Skin epidermis (tissue), 12 donors: ENCODE measurements around the gene GSTA2.
"Not testable (repeated sequence)": the region's sequence is repeated elsewhere in the genome, so short reads cannot be mapped to it uniquely, and the experiment has no call there.

Experiments used
- H3K27ac ChIP-seq, 21 experiments: fragments of 200-600 bp; sonication (generic) in 11 of 21; one replicate each; pipeline ENCODE4 v1.5.0; 2020; ENCODE audit warnings: mild to moderate bottlenecking in 3 of 21, inconsistent platforms in 2 of 21, moderate library complexity in 2 of 21
- H3K4me3 ChIP-seq, 7 experiments: fragments of 200-600 bp; sonication (generic) in 2 of 7; one replicate each; pipeline ENCODE4 v1.5.0; 2020; ENCODE audit warnings: inconsistent platforms in 2 of 7, mild to moderate bottlenecking in 2 of 7, moderate library complexity in 1 of 7

The GSTA2 gene

DNA sequence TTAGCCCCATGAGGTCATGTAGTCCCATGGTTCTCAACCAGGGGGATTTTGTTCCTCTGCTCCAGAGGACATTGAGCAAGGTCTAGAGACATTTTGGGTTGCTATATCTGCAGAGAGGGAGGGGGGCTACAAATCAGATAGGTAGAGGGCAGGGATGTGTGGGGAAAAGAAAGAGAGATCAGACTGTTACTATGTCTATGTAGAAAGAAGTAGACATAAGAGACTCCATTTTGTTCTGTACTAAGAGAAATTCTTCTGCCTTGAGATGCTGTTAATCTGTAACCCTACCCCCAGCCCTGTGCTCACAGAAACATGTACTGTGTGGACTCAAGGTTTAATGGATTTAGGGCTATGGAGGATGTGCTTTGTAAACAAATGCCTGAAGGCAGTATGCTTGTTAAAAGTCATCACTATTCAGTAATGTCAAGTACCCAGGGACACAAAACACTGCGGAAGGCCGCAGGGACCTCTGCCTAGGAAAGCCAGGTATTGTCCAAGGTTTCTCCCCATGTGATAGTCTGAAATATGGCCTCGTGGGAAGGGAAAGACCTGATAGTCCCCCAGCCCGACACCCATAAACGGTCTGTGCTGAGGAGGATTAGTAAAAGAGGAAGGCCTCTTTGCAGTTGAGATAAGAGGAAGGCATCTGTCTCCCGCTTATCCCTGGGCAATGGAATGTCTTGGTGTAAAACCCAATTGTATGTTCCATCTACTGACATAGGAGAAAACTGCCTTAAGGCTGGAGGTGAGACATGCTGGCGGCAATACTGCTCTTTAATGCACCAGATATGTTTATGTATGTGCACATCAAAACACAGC lies 1.4 kb downstream of the GSTA2 start:
- not testable (repeated sequence) for H3K4me3 ChIP-seq, H3K27ac ChIP-seq

DNA sequence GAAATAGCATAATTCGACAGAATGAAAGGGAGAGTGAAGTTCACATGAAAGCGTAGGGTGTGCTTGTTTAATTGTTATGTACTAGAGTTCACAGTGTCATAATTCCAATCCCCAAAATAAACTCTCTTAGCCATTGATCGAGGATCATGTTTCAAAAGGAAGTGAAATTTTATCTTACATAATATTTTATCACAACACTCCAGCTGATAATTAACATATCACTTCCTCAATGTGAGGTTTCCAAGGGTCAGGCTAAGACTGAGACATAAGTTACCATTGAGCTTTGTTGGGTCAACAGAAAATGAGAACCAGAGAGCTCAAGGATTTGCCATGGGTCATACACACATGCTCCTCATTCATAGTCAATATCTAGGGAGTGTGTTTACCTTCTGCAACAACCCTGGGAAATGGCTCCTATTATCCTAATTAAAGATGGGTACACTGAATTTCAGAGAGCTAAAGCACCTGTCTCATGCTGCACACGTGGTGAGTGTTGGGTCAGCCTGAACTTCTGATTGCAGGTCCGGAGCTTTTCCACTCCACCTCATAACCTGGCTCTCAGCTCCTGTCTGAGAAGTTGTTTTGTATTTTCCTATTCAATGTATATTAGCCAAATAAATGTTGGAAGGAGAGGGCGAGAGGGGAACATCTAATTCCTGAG lies 3.0 kb downstream of the GSTA2 start:
- no peak overlapping the region for H3K27ac ChIP-seq
- no peak overlapping the region for H3K4me3 ChIP-seq

DNA sequence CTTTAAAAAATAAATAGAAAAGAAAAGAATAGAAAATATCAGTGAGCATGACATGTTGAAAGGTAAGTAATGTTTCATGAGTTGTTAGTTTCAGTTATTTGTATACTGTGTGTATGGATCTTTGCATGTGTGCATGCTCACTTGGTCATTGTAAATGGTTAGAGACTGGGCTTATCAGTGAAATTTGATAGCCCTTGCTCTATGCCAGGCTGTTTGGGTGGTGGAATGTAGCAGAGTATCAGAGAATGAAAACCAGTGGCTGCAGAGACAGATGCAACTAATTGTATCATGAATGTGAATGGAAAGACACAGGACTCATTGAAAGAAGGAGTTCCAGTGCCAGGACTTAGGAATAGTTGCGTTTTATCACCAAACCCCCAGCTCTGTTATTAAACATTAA lies 4.2 kb downstream of the GSTA2 start:
- no peak overlapping the region for H3K4me3 ChIP-seq
- H3K27ac ChIP-seq = no peak overlapping the region

DNA sequence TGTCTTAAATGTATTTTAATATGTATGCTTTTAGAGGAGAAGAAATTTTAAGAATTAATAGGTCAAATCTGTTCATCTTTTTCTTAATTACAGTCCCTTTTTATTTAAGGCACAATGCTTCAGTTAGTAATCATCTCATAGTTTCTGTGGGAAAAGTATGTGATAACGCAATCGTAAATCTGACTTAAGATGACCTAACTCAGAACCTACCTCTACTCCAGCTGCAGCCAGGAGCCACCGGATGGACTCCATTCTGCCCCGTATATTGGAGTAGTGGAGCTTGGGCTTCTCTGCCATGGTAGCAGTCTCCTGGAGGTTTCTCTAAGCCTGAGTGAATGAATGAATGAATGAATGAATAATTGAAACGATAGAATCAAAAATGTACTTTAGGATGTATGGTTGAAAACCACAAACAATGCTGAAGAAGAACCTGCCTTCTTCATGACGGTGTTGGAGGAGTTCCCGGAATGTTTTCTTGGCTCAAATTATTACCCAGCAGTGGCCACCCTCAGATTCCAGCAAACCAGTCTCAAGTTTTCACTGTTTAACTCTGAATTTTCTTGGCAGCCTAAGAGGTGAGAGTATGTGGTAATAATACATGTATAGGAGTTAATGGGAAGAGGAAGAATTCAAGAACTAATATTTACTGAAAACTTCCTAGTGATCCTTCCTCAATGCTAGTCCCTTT lies 5.5 kb downstream of the GSTA2 start:
- H3K4me3 ChIP-seq, H3K27ac ChIP-seq: not testable (repeated sequence)

DNA sequence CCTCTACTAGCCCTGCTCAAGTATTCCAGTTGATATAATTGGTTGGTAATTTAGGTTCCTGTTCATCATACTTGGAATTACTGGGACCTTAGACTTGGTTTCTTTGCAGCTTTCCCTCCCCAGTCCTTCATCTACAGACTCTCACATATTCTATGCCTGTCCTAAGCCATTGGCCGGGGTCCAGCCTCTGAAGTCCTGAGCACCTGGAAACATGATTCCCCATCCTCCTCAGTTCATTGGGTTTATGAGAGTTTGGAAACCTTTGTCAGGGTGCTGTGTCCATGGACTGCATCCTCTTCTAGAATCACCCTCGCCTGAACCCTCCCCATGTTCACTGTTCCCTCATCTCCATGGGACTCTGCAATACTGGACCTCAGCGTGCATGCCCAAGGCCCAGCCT lies 8.8 kb downstream of the GSTA2 start:
- Histone ChIP-seq H3K27ac (no peak overlapping the region), H3K4me3 (no peak overlapping the region)

DNA sequence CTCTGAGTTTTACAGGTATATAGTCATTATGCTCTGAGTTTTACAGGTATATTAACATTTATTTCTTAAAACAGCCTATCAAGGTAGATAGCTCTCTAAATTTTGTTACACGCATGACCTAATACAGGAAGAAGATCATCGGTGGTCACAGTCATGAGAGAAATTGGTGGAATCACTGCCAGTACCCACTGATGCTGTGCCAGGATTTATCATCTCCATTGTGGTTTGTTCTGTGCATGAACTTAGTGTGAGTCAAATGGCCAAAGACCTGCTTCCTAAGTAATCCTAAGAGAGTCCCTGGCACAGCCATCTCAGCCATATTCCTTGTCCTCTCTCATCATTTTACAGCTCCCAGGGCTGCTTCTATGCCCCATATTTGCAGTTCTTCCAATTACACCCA lies 10.1 kb downstream of the GSTA2 start:
- not testable (repeated sequence) for H3K4me3 ChIP-seq, H3K27ac ChIP-seq

DNA sequence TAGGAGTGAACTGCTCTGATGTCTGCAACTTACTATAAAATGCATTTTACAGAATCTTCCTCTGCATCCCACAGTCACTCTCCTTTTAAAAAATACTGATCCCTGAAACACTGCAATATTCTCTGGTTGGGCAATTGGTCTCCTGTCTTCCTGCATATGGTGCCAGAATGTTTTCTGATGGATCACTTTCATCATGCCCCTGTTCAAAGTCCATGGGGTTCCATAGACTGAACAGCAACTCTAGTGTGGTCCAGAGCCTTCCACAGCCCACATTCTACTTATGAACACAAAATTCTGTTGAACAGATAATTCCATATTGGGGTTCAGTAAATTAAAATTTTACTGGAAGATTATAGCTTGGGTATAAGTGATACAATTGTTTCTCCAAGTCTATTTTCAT lies 11.0 kb downstream of the GSTA2 start:
- H3K27ac ChIP-seq = no peak overlapping the region

DNA sequence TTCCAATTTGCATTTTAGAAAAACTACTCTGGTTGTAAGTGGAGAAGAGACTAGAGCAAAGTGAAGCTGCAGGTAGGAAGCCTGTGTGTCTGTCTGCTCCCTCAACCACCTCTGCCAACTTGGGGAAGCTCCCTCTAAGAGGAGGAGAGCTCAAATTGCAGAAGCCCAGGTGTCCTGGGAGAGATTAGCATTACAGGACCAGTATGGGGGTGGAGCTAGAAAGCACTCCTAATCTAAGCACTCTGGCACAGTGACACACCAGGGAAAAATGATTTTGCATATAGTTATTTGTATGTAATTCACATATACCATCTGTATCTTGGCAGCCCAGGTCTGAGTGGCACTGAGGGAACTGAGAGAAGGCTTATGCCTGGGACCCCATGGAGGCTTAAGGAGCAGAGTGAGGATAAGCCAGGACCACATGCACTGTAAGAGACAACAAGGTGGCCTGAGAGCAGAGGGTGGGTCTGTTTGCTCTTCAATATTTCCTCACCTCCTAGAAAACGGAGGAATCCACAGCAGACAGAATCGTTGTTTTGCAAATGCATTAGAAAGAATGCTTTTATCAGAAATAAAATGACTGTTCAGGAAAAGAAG lies 13.6 kb downstream of the GSTA2 start:
- H3K4me3 ChIP-seq = no peak overlapping the region

More for the DNA sequence above, 11.0 kb downstream of the GSTA2 start:
- H3K4me3 ChIP-seq = no peak overlapping the region

DNA sequence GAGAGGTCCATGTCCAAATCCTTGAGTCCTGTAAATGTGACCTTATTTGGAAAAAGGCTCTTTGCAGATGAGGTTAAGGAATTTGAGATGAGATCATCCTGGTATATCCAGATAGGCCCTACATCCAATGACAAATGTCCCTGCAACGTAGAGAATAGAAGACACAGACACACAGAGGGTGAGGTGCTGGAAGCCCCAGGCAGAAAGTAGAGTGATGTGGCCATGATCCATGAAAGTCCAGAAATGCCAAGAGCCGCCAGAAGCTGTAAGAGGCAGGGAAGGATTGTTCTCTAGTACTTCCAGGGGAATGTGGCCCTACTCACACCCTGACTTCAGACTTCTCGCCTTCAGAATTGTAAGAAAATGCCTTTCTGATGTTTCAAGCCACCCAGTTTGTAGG lies 16.0 kb downstream of the GSTA2 start:
- H3K4me3 ChIP-seq, H3K27ac ChIP-seq: not testable (repeated sequence)

More for the DNA sequence above, 13.6 kb downstream of the GSTA2 start:
- H3K27ac ChIP-seq = no peak overlapping the region

DNA sequence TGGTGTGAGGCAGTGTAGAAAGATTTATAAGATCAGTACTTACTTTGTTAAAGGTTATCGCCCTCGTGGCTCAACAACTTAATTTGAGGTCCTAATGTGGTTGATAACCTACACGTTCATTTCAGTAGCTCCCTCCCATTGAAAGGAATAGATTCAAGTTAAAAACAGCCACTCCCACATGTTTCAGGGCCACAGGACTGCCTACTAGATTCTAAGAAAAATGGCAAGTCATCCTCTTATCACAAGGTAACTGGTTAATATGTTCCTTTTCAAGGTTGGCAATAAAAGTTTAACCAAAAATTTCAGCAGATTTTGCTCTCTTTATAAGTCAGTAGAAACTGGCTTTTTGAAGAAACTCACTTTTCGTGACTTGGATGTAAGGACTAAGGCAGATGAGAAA lies 17.1 kb downstream of the GSTA2 start:
- Histone ChIP-seq H3K27ac (no peak overlapping the region), H3K4me3 (no peak overlapping the region)

DNA sequence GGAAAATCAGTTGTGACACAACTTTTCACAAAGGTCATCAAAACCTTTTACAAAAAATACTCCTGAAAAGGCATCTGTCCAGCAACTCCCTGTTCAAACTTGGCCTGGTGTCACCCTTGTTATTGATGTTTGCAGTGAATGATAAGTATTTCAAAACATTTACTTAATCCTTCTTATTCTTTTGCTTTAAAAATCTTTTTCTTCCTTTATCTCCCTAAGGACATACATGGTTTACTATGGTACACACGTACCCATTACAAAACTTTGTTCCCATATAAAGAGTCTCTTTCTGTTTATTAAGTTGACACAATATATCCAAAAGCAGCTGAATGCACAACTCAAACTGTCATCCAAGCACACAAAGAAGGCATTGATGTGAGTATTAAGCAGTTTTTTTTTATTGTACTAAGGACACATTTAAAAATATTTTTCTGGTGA lies 17.5 kb downstream of the GSTA2 start:
- no peak overlapping the region for H3K27ac ChIP-seq
- H3K4me3 ChIP-seq = no peak overlapping the region

DNA sequence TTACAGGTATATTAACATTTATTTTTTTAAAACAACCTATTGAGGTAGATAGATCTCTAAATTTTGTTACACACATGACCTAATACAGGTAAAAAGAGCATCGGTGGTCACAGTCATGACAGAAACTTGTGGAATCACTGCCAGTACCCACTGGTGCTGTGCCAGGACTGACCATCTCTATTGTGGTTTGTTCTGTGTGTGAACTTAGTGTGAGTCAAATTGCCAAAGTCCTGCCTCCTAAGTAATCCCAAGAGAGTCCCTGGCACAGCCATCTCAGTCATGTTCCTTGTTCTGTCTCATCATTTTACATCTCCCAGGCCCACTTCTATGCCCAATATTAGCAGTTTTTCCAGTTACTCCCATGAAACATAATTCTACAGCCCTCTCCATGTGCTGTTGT lies 21.4 kb downstream of the GSTA2 start:
- Histone ChIP-seq H3K27ac (no peak overlapping the region), H3K4me3 (no peak overlapping the region)

DNA sequence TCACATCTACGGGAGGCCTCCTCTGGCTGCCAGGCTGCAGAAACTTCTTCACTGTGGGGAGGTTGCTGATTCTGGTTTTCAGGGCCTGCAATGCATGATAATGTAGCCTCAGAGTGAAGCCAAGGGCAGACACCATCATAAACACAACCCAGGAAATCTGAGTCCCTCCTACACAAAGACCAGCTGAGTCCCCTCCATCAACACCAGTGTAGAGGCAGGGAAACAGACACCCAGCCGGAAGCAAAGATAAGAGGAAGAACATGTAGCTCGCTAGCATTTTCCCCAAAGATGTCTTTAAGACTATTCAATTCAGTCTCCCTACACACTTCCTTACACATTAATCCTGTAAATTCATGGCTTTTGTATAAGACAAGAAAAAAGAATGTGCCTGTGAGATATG lies 23.6 kb downstream of the GSTA2 start:
- H3K4me3 ChIP-seq = no peak overlapping the region
- no peak overlapping the region for H3K27ac ChIP-seq

DNA sequence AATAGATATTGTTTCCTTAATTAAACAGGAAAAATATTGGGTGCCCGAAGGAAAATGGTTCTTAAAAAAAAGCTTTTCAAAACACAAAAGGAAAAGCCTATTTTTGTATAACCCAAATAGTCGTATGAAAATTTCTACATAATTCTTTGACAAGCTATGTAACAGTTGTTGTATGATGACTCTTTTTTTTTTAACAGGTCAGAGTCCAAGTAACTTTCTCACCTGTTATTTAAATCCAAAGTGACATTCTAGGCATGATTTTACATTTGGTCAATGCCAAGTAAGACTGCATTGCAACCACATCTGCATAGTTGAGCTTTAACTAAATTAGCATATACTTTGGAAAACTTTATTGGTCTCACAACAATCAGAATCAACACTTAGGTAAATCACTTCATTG lies 24.1 kb downstream of the GSTA2 start:
- H3K27ac ChIP-seq = no peak overlapping the region
- no peak overlapping the region for H3K4me3 ChIP-seq

DNA sequence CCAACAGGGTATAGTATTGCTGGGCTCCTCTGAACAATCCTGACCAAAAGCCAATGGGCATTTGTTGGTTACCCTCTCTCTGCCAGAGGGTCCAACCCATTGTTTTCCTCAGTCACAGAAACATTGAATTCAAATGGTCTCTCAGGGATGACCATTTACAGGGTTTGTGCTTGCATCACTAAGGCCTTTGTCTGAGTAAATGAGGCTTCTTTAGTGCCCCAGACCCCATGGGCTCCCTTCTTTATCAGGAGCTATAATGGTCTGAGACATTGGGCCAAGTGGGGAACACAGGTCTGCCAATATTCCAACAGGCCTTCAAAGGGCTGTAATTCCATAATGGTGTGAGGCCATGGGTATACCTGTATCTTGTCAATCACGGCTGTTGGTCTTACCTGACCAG lies 27.1 kb downstream of the GSTA2 start:
- no peak overlapping the region for H3K27ac ChIP-seq

DNA sequence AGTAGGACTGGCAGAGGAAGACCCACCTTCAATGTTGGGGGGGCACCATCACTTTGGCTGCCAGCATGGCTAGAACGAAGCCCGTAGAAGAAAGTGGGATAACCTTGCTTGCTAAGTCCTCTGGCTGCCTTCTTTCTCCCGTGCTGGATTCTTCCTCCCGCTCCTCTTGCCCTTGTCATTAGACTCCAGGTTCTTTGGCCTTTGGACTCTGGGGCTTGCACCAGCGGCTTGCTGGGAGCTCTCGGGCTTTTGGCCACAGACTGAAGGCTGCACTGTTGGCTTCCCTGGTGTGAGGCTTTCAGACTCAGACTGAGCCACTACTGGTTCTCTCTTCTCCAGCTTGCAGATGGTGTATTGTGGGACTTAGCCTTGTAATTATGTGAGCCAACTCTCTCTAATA lies 28.2 kb downstream of the GSTA2 start:
- no peak overlapping the region for H3K4me3 ChIP-seq
- H3K27ac ChIP-seq = no peak overlapping the region

More for the DNA sequence above, 27.1 kb downstream of the GSTA2 start:
- H3K4me3 ChIP-seq = no peak overlapping the region

DNA sequence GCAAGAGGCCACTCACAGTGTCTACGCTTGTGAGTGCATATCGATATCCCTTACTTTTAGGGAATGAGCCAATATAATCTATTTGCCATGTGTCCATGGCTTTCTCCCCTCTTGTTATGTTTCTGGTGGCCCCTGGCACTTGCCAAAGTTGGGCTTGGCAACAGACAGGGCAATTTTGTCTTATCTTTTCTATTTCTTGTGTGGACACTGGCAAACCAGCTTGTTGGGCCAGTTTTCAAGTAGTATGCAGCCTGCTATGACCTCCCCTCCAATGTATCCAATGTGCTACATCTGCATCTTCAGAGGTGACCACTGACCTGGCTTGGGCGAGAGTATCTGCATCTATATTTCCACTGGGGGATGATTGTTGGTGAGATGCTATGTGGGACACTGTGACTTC lies 29.2 kb downstream of the GSTA2 start:
- no peak overlapping the region for H3K4me3 ChIP-seq
- no peak overlapping the region for H3K27ac ChIP-seq

DNA sequence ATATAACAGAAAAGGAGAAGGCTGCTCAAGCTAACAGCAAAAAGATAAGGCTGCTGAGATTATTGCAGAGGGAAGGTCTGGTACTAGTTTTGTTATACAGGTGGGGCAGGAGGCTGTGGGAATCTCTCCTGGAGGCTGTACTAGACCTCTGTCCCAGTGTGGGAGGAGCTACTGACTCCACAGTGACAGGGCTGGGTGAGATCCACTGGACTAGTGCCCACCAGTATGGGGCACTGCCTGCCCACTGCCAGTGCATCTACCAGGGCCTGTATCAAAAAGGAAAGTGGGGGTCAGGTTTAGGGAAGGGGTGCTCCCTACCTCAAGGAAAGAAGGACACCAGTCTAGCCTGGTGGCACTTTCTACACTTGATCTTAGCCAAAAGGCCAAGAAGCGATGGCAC lies 30.1 kb downstream of the GSTA2 start:
- no peak overlapping the region for H3K27ac ChIP-seq
- no peak overlapping the region for H3K4me3 ChIP-seq

DNA sequence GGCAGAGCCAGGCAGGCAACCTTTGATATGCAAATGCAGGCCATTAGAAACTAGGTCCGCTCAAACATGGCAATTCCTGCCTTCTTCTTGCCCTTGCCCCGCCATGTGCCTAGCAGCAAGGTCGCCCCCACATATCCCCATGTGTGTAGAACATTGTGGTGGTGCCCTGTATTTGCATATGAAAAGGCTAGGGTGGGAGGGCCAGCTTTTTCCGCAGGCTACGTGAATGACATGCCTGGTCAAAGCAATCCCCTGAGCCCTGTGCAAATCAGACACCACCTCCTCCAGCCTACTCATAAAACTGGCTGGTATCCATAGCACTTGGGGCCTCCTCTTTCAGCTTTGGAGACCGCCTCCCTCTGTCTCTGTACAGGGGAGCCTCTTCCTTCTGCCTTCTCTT lies 31.6 kb downstream of the GSTA2 start:
- no peak overlapping the region for H3K4me3 ChIP-seq
- H3K27ac ChIP-seq = no peak overlapping the region

DNA sequence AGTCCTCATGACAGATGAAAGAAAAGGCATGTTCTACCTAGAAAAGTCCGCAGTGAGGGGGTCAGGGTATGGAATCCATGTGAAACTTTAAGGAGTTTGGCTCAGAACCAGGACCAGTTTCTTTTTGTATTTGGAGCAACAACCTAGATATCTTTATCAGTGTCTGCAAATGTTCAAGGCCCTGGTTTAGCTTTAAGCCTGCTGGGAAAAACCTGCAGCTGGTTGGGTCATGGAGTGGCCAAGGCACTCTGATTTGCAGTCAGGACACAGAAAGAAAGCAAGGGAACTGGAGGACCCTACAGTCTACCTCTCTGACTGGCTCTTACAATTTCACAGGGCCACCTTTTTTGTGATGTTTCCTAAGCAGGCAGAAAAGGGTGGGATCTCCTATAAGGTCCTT lies 33.7 kb downstream of the GSTA2 start:
- H3K27ac ChIP-seq = no peak overlapping the region

DNA sequence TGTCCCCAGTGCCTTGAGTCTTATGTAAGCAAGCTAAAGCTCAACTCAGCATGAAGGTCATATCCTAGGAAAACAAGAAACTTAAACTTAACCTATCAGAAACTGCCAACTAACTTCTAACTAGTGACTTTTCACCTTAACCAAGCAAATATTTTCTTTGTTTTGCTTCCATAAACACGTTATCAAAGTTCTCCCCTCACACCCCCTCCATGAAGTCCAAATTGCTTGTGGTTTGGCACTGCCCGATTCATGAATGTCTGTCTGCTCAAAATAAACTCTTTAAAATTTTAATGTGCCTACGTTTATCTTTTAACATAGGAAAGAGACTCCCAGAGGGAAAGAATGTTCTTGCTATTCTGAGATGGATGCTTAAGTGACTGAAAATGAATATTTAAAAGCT lies 34.9 kb downstream of the GSTA2 start:
- no peak overlapping the region for H3K4me3 ChIP-seq
- H3K27ac ChIP-seq = no peak overlapping the region

More for the DNA sequence above, 33.7 kb downstream of the GSTA2 start:
- H3K4me3 ChIP-seq = no peak overlapping the region
